Mucosa of descending colon (tissue), 3 donors: ENCODE measurements around the gene LGI1. TPM values are rescaled to one million over a fixed set of nuclear protein-coding genes. Genes with fewer than 3 reads are reported as not detected.

ENCODE experiments used
- ATAC-seq: fragments of 200-7000 bp; cut with Tn5 transposase; one replicate; pipeline ENCODE4 v1.9.1; 2020; ENCODE audit warnings: mild to moderate bottlenecking, moderate library complexity
- DNase-seq, 3 donors: peaks; one replicate each; pipeline ENCODE4 v3.0.0-alpha.2; 2020
- H3K36me3 ChIP-seq: fragments of 200-600 bp; one replicate; pipeline ENCODE4 v1.8.0; 2021; ENCODE audit warnings: low read depth, mild to moderate bottlenecking
- H3K4me1 ChIP-seq: fragments of 200-600 bp; one replicate; pipeline ENCODE4 v1.8.0; 2021; ENCODE audit warnings: low read depth, mild to moderate bottlenecking
- H3K4me3 ChIP-seq: fragments of 200-600 bp; one replicate; pipeline ENCODE4 v1.8.0; 2021; ENCODE audit warnings: mild to moderate bottlenecking
- H3K9me3 ChIP-seq: fragments of 200-600 bp; one replicate; pipeline ENCODE4 v1.8.0; 2021; ENCODE audit warnings: mild to moderate bottlenecking
- intact Hi-C, 2 donors: fragments of 100-400 bp; cut with DNase I in 1 of 2; cut with micrococcal nuclease in 1 of 2; formaldehyde crosslinking; loops; one replicate each; pipeline versions ENCODE4 v1.11.0 to v1.11.1; 2022; cut with DNase I, micrococcal nuclease
- long read RNA-seq, 2 donors: library from polyadenylated mRNA; unstranded; transcript quantifications; one replicate each; pipeline ENCODE4 v2.0.0, GENCODE V29; 2019 to 2021
- total RNA-seq, 3 donors: library from RNA; stranded (reverse); fragmentation: NEBNext Ultra II Directional in 2 of 3; extraction: Animal tissue kit (Norgen Biotek cat#: 25700) in 2 of 3; gene quantifications; one replicate each; pipeline versions ENCODE4 v1.2.1 to v1.2.4, GENCODE V29; 2021 to 2023
- TF ChIP-seq, protein P1 (sequence below): fragments of 200-600 bp; IDR thresholded peaks from one replicate; pipeline ENCODE4 v1.8.0; 2022; ENCODE audit warnings: antibody characterized with exemption, mild to moderate bottlenecking
- donor health status: DM: no; HTN: no; CAD: no; lungs with moderate emphysema.
- donor health status: DM: no; HTN: no; CAD: no.
- donor health status: DM: no; HTN: yes; CAD: no.

LGI1 gene
- 1 to 10 TPM in 2 of 3 donors, under 1 TPM in 1; 0.69 to 6.3 (median 1.3) TPM for total RNA-seq
- long read RNA-seq, donor 1, transcript LGI1-202 (8 exons, 2,381 nt): major isoform, 5 of 5 reads
- long read RNA-seq, donor 1, partial matches to known transcripts: 0 of 5 reads
- long read RNA-seq, donor 1, other reads (novel, unspliced or antisense): 0 of 5 reads
- long read RNA-seq, donor 2, partial matches to known transcripts: 0 of 1 reads
- long read RNA-seq, donor 2, other reads (novel, unspliced or antisense): 0 of 1 reads

DNA sequence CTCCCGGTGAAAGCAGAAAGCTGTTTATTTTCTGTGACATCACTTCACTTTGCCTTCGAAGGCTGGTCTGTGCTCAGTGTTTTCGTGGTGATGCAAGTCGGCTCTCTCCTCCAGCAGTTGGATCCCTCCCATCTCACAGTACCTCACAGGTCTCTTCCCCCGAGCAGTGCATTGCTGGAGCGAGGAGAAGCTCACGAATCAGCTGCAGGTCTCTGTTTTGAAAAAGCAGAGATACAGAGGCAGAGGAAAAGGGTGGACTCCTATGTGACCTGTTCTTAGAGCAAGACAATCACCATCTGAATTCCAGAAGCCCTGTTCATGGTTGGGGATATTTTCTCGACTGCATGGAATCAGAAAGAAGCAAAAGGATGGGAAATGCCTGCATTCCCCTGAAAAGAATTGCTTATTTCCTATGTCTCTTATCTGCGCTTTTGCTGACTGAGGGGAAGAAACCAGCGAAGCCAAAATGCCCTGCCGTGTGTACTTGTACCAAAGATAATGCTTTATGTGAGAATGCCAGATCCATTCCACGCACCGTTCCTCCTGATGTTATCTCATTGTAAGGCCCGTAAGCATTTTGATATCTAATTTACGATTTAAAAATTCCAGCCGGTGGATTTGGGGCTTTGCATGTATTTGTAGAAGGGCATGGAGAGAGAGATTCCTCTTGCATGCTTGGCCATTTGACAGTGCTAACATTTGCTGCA, at the start of gene LGI1:
Gene LGI1, plus strand, starts transcription at position 136 of the 707 bp plus-strand sequence. Its CDS starts 209 bp downstream, at position 345.
- intact Hi-C loops: no loop called here
- DNase-seq (no peak), ATAC-seq (no peak)
- TF ChIP-seq, protein P1, sequence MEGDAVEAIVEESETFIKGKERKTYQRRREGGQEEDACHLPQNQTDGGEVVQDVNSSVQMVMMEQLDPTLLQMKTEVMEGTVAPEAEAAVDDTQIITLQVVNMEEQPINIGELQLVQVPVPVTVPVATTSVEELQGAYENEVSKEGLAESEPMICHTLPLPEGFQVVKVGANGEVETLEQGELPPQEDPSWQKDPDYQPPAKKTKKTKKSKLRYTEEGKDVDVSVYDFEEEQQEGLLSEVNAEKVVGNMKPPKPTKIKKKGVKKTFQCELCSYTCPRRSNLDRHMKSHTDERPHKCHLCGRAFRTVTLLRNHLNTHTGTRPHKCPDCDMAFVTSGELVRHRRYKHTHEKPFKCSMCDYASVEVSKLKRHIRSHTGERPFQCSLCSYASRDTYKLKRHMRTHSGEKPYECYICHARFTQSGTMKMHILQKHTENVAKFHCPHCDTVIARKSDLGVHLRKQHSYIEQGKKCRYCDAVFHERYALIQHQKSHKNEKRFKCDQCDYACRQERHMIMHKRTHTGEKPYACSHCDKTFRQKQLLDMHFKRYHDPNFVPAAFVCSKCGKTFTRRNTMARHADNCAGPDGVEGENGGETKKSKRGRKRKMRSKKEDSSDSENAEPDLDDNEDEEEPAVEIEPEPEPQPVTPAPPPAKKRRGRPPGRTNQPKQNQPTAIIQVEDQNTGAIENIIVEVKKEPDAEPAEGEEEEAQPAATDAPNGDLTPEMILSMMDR: no peak
- H3K4me3 ChIP-seq: no peak within 1 kb of the TSS
- H3K9me3 ChIP-seq: no peaks in the 10 kb centered on the region
- H3K36me3 ChIP-seq: no peaks in the 10 kb centered on the region
- no peaks in the 10 kb centered on the region for H3K4me1 ChIP-seq

DNA sequence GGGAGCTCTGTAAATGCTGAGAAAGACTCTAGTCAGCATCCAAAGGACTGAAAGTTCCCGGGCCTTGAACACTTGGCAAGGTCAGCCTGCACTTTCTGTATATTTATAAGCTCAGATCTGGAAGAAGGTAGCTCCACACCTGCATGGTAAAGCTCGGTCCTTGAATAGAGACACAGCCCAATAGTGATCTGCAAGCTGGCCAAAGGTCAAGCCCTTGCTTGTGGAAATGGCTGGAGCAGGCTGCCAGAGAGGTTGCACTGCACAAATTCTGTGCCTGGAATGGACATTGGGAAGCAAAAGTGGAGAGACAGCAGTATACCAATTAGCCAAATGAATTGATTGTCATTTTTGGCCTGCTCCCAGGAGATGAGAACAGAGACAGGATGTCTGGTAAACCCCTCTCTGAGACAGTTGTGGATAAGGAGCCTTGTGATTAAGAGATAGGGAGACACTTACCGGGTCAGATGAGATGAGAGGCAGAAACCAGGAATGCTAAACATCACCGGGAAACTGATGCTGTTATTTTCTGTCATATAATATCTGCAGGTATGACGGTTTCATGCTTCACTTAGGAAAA, 47.3 kb upstream of the LGI1 start:
- Histone ChIP-seq H3K9me3 (no peaks in the 10 kb centered on the region), H3K4me1 (no peaks in the 10 kb centered on the region), H3K36me3 (no peaks in the 10 kb centered on the region), H3K4me3 (no peak overlapping the region)
- DNase-seq (no peak), ATAC-seq (no peak)
- intact Hi-C loops: no loop called here
- TF ChIP-seq, protein P1: no peak

DNA sequence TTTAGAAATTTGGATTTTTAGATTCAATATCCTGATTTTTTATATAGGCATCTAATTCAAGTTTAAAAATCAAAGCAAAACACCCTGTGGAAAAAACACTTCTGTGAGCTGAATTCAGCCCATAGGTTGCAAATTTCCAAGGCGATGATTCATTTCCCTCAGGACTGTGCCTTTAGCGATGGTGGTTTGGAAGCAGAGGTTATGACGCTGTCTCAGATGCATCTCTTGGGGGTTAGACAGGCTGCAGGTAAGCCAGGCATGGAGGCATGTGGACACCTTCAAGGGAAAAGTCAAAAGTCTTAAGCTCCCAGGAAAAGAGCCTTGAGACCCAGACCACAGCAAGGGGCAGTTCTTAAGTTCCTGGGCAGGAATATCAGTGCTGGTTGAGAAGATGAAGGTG, 45.8 kb upstream of the LGI1 start:
- DNase-seq (no peak), ATAC-seq (no peak)
- TF ChIP-seq, protein P1: no peak
- Histone ChIP-seq H3K9me3 (no peaks in the 10 kb centered on the region), H3K36me3 (no peaks in the 10 kb centered on the region), H3K4me3 (no peak overlapping the region), H3K4me1 (no peaks in the 10 kb centered on the region)
- intact Hi-C loops: no loop called here

DNA sequence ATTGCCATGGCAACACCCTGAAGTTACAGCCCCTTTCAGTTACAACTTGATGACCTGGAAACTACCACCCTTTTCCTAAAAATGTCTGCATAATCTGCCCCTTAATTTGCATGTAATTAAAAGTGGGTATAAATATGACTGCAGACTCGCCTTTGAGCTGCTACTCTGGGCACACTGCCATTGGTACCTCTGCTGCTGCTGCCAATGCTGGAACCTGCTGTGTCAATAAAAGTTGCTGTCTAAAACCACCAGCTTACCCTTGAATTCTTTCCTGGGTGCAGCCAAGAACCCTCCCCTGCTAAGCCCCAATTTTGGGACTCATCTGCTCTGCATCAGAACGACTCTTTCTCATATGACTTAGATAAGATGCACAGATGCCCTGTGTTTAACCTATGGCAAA, 45.1 kb upstream of the LGI1 start:
- no peak for ATAC-seq
- no peak for DNase-seq
- TF ChIP-seq, protein P1: no peak
- no peak overlapping the region for H3K4me3 ChIP-seq
- H3K36me3 ChIP-seq: no peaks in the 10 kb centered on the region
- no peaks in the 10 kb centered on the region for H3K4me1 ChIP-seq
- intact Hi-C loops: no loop called here
- H3K9me3 ChIP-seq: no peaks in the 10 kb centered on the region

DNA sequence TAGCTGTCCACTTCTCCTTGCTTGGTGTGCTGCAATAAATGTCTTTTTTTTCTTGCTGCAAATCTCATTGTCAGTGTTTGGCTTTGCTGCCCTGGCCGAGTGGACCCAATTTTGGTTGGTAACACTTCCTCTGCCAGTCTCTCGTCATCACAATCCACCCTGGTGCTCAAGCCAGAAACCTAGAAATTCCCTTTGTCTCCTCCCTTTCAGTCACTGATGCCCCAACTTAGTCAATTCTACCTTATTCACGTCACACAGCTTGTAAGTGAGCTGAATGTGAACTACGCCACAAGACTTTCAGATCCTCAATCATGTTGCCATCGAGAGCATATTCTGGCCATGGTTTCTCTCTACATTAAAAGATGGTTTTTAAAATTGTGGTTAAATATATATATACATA, 42.4 kb upstream of the LGI1 start:
- H3K4me1 ChIP-seq: no peaks in the 10 kb centered on the region
- no peaks in the 10 kb centered on the region for H3K36me3 ChIP-seq
- DNase-seq (no peak), ATAC-seq (no peak)
- intact Hi-C loops: no loop called here
- H3K9me3 ChIP-seq: no peaks in the 10 kb centered on the region
- TF ChIP-seq, protein P1: no peak
- no peak overlapping the region for H3K4me3 ChIP-seq
